HEK293 (cell line): Measurements from ENCODE around the gene DLL1.
"Not testable (repeated sequence)": the region's sequence is repeated elsewhere in the genome, so short reads cannot be mapped to it uniquely, and the experiment has no call there.

ENCODE experiments used
- CTCF ChIA-PET: fragments of 350-600 bp; formaldehyde crosslinking; extraction: SDS; loops from one replicate; lab custom pipeline; 2021; ENCODE audit warnings: antibody characterized with exemption; lab: Yijun Ruan, JAX
- POLR2A ChIA-PET: fragments of 300-600 bp; formaldehyde crosslinking; extraction: SDS; loops from one replicate; lab custom pipeline; 2020; ENCODE audit warnings: antibody characterized with exemption, inconsistent platforms; lab: Yijun Ruan, JAX
- H3K27ac ChIP-seq: fragments of 200-500 bp; sonication (Bioruptor generic); 2 replicates; pipeline ENCODE4 v1.5.1; 2014; ENCODE audit warnings: low read depth, low read length, control low read depth, inconsistent platforms; ENCODE audit errors: extremely low read depth
- H3K36me3 ChIP-seq, 2 experiments: fragments of 200-500 bp in 1 of 2; sonication (Bioruptor generic) in 1 of 2; 1 replicate in 1 of 2; 2 replicates in 1 of 2; pipeline ENCODE4 v1.5.1; 2014 to 2017; ENCODE audit warnings: inconsistent platforms in 2 of 2, low read length in 2 of 2; ENCODE audit not compliant: control insufficient read depth in 2 of 2, insufficient read depth in 1 of 2
- H3K4me1 ChIP-seq: fragments of 200-500 bp; sonication (Bioruptor generic); 2 replicates; pipeline ENCODE4 v1.5.1; 2014; ENCODE audit warnings: mild to moderate bottlenecking, low read length, inconsistent platforms; ENCODE audit not compliant: control insufficient read depth, insufficient read depth
- H3K4me3 ChIP-seq: 2 replicates; pipeline ENCODE4 v1.5.1; 2011; ENCODE audit warnings: low read depth, mild to moderate bottlenecking, control low read depth, low read length, moderate library complexity
- H3K9me3 ChIP-seq: fragments of 200-500 bp; sonication (Bioruptor generic); 2 replicates; pipeline ENCODE4 v1.5.1; 2014; ENCODE audit warnings: low read depth, low read length, inconsistent platforms; ENCODE audit not compliant: control insufficient read depth, insufficient read depth
- EGR2 ChIP-seq: fragments of 450-650 bp; formaldehyde crosslinking; IDR thresholded peaks from 2 replicates; pipeline ENCODE4 v1.5.1; 2016; ENCODE audit warnings: low read depth, missing biosample characterization, missing genetic modification characterization
- FEZF1 ChIP-seq: fragments of 450-650 bp; formaldehyde crosslinking; IDR thresholded peaks from 2 replicates; pipeline ENCODE4 v1.5.1; 2016; ENCODE audit warnings: missing biosample characterization, missing genetic modification characterization
- HOXA7 ChIP-seq: sonication (generic); formaldehyde crosslinking; IDR thresholded peaks from 2 replicates; pipeline ENCODE4 v1.8.1; 2022; ENCODE audit warnings: missing genetic modification reagents, borderline replicate concordance
- KLF17 ChIP-seq: fragments of 450-650 bp; formaldehyde crosslinking; IDR thresholded peaks from 2 replicates; pipeline ENCODE4 v1.5.1; 2016; ENCODE audit warnings: missing biosample characterization, missing genetic modification characterization
- OSR2 ChIP-seq: fragments of 450-650 bp; formaldehyde crosslinking; IDR thresholded peaks from 2 replicates; pipeline ENCODE4 v1.5.1; 2016; ENCODE audit warnings: missing biosample characterization, missing genetic modification characterization
- SP7 ChIP-seq: fragments of 450-650 bp; formaldehyde crosslinking; IDR thresholded peaks from 2 replicates; pipeline ENCODE4 v1.5.1; 2016; ENCODE audit warnings: missing biosample characterization, missing genetic modification characterization
- TSHZ1 ChIP-seq: fragments of 450-650 bp; formaldehyde crosslinking; IDR thresholded peaks from 2 replicates; pipeline ENCODE4 v1.5.1; 2016; ENCODE audit warnings: missing biosample characterization, missing genetic modification characterization, borderline replicate concordance
- ZBTB21 ChIP-seq: fragments of 450-650 bp; formaldehyde crosslinking; IDR thresholded peaks from 2 replicates; pipeline ENCODE4 v1.5.1; 2017; ENCODE audit warnings: missing biosample characterization, missing genetic modification characterization
- ZFHX2 ChIP-seq: fragments of 450-650 bp; formaldehyde crosslinking; conservative IDR thresholded peaks from 2 replicates; pipeline ENCODE4 v1.5.1; 2016; ENCODE audit warnings: missing biosample characterization, missing genetic modification characterization
- ZNF148 ChIP-seq: fragments of 450-650 bp; formaldehyde crosslinking; IDR thresholded peaks from 2 replicates; pipeline ENCODE4 v1.5.0; 2017; ENCODE audit warnings: missing biosample characterization, missing genetic modification characterization, borderline replicate concordance
- ZNF214 ChIP-seq: fragments of 450-650 bp; formaldehyde crosslinking; IDR thresholded peaks from 2 replicates; pipeline ENCODE4 v1.5.1; 2017; ENCODE audit warnings: missing biosample characterization, mild to moderate bottlenecking, missing genetic modification characterization, borderline replicate concordance
- ZNF280C ChIP-seq: fragments of 450-650 bp; formaldehyde crosslinking; IDR thresholded peaks from 2 replicates; pipeline ENCODE4 v1.5.1; 2016; ENCODE audit warnings: missing biosample characterization, missing genetic modification characterization
- ZNF394 ChIP-seq: fragments of 450-650 bp; formaldehyde crosslinking; IDR thresholded peaks from 2 replicates; pipeline ENCODE4 v1.5.1; 2016; ENCODE audit warnings: missing biosample characterization, missing genetic modification characterization, mild to moderate bottlenecking, moderate library complexity, borderline replicate concordance
- ZNF398 ChIP-seq: fragments of 450-650 bp; formaldehyde crosslinking; IDR thresholded peaks from 2 replicates; pipeline ENCODE4 v1.5.1; 2017; ENCODE audit warnings: missing biosample characterization, missing genetic modification characterization
- ZNF548 ChIP-seq: fragments of 450-650 bp; formaldehyde crosslinking; IDR thresholded peaks from 2 replicates; pipeline ENCODE4 v1.5.1; 2016; ENCODE audit warnings: missing biosample characterization, missing genetic modification characterization
- ZNF585B ChIP-seq: fragments of 450-650 bp; formaldehyde crosslinking; IDR thresholded peaks from 2 replicates; pipeline ENCODE4 v1.5.1; 2016; ENCODE audit warnings: missing biosample characterization, missing genetic modification characterization
- ZNF670 ChIP-seq: fragments of 450-650 bp; formaldehyde crosslinking; IDR thresholded peaks from 2 replicates; pipeline ENCODE4 v1.5.1; 2016; ENCODE audit warnings: missing biosample characterization, missing genetic modification characterization, low read depth
- ZNF837 ChIP-seq: fragments of 450-650 bp; formaldehyde crosslinking; IDR thresholded peaks from 2 replicates; pipeline ENCODE4 v1.5.1; 2016; ENCODE audit warnings: missing biosample characterization, missing genetic modification characterization

The DLL1 gene

GRCh38 chr6:170266061-170266825 lies 24.6 kb downstream of the DLL1 start (continued):
- no peak for TF ChIP-seq ZNF398
- TF ChIP-seq, all 188 proteins: peak for 0

- no peaks in the 10 kb centered on the region for H3K9me3 ChIP-seq
- no peaks in the 10 kb centered on the region for H3K4me1 ChIP-seq
- POLR2A ChIA-PET: no interaction called here
- CTCF ChIA-PET: interaction anchor here (1.0 kb wide), 1 partner anchor 42 kb away, joined by 4 read pairs; no protein-coding TSS in a partner anchor
- no peak overlapping the region for H3K4me3 ChIP-seq
- H3K27ac ChIP-seq: no peak overlapping the region
- no peaks in the 10 kb centered on the region for H3K36me3 ChIP-seq
- TF ChIP-seq TSHZ1 (tag by site-specific recombination): no peak
- no peak for TF ChIP-seq OSR2 (tag by site-specific recombination)
- no peak for TF ChIP-seq ZNF548 (tag by site-specific recombination)
- TF ChIP-seq ZNF214 (tag by site-specific recombination): no peak
- TF ChIP-seq FEZF1 (tag by site-specific recombination): no peak
- TF ChIP-seq, all 188 proteins: peak for 0
Observed at GRCh38 chr6:170265655-170266054, 25.2 kb downstream of the DLL1 start.

GRCh38 chr6:170264644-170265043 lies 26.2 kb downstream of the DLL1 start:
- POLR2A ChIA-PET, H3K4me3 ChIP-seq: not testable (repeated sequence)
- CTCF ChIA-PET: interaction anchor here (0.6 to 1.0 kb wide), 2 partner anchors 41 to 384 kb away, joined by 3 to 4 read pairs; no protein-coding TSS in a partner anchor

GRCh38 chr6:170264086-170264485 lies 26.8 kb downstream of the DLL1 start:
- Histone ChIP-seq H3K9me3 (no peaks in the 10 kb centered on the region), H3K4me3 (no peak overlapping the region), H3K36me3 (no peaks in the 10 kb centered on the region), H3K4me1 (no peaks in the 10 kb centered on the region), H3K27ac (no peak overlapping the region)
- ChIA-PET CTCF (no interaction called here), POLR2A (no interaction called here)
- no peak for TF ChIP-seq ZNF394 (tag by site-specific recombination)
- no peak for TF ChIP-seq ZNF280C (tag by site-specific recombination)
- no peak for TF ChIP-seq ZBTB21 (tag by site-specific recombination)
- TF ChIP-seq SP7: no peak
- no peak for TF ChIP-seq ZNF585B (tag by site-specific recombination)
- TF ChIP-seq ZNF837 (tag by site-specific recombination): no peak
- TF ChIP-seq ZNF670 (tag by site-specific recombination): no peak
- TF ChIP-seq KLF17: no peak
- TF ChIP-seq HOXA7 (CRISPR knock-in tag): no peak
- TF ChIP-seq ZNF148 (tag by site-specific recombination): no peak

More at GRCh38 chr6:170264644-170265043, 26.2 kb downstream of the DLL1 start:
- H3K4me1 ChIP-seq, H3K27ac ChIP-seq, H3K36me3 ChIP-seq, H3K9me3 ChIP-seq: not testable (repeated sequence)
- peak; percentile 75 for TF ChIP-seq EGR2
- peak; percentile 66 for TF ChIP-seq ZFHX2 (tag by site-specific recombination)
